Measurements from ENCODE around the gene TFDP1.

DNA sequence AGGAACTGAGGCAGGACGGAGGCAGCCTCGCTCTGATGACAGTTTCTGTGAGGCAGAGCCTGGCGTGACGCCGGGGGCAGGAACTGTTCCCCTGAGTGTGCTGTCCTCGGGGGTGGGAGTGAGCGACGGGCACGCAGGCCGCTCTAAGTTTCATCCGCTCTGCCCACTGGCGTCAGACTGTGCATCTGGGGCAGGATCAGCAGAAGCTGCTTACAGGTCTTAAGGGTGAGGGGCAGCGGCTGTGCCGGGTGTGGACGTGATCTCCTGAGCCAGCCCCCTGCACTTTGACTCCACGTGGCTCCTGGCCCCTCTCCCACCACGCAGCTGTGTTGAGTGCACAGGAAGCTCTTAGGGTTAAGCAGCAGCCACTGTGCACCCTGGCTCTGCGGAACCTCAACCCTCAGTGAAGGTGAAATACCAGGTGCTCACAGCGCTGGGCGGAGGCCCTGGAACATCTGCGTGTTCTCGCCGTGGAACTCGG, 84.0 kb downstream of the TFDP1 start:
- TF ChIP-seq, protein P1, sequence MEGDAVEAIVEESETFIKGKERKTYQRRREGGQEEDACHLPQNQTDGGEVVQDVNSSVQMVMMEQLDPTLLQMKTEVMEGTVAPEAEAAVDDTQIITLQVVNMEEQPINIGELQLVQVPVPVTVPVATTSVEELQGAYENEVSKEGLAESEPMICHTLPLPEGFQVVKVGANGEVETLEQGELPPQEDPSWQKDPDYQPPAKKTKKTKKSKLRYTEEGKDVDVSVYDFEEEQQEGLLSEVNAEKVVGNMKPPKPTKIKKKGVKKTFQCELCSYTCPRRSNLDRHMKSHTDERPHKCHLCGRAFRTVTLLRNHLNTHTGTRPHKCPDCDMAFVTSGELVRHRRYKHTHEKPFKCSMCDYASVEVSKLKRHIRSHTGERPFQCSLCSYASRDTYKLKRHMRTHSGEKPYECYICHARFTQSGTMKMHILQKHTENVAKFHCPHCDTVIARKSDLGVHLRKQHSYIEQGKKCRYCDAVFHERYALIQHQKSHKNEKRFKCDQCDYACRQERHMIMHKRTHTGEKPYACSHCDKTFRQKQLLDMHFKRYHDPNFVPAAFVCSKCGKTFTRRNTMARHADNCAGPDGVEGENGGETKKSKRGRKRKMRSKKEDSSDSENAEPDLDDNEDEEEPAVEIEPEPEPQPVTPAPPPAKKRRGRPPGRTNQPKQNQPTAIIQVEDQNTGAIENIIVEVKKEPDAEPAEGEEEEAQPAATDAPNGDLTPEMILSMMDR (IDR thresholded peaks at IDR 0.05), result no peak
- no peak for TF ChIP-seq POLR2A (IDR thresholded peaks at IDR 0.05)
- TF ChIP-seq POLR2AphosphoS5 (IDR thresholded peaks at IDR 0.05; ENCODE audit: insufficient read depth in 1 of 2, low read depth in 1 of 2), result no peak

Measured in vagina (tissue), 2 donors.